ENCODE measurements around the gene AP5B1. TPM values are rescaled to one million over a fixed set of nuclear protein-coding genes. Genes with fewer than 3 reads are reported as not detected.
"Not testable (repeated sequence)": the region's sequence is repeated elsewhere in the genome, so short reads cannot be mapped to it uniquely, and the experiment has no call there.

Gene AP5B1
- total and polyA plus RNA-seq, 8 donors: 3.6 to 44.9 (median 12.4) TPM

DNA sequence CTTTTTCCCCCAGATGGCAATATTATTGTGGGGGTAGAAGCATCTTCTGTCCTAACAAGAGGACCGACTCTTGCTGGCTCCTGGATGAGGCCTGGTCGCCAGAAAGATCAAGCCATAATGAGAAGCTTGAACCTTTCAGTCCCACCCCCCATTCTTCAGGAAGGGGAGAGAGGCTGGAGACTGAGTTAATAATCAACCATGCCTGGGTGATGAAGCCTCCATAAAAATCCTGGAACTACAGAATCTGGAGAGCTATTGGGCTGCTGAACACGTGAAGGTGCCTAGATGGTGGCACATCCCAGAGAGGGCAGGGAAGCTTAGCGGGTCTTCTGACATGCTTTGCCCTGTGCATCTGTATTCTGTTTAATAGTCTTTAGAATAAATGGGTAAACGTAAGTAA is 16.3 kb downstream of the AP5B1 start:
- Histone ChIP-seq H3K4me3 (no peak overlapping the region), H3K4me1 (peaks cover 0 to 2% (median 1%) of the 10 kb centered on the region in 4 donors), H3K36me3 (no peaks in the 10 kb centered on the region), H3K27ac (no peak overlapping the region), H3K27me3 (peaks cover 0 to 5% (median 0%) of the 10 kb centered on the region in 3 donors), H3K9me3 (no peaks in the 10 kb centered on the region)
- TF ChIP-seq POLR2AphosphoS5 (IDR thresholded peaks at IDR 0.05) (no peak), POLR2A (IDR thresholded peaks at IDR 0.05) (no peak), EP300 (IDR thresholded peaks at IDR 0.05) (no peak)
- TF ChIP-seq, protein P1, sequence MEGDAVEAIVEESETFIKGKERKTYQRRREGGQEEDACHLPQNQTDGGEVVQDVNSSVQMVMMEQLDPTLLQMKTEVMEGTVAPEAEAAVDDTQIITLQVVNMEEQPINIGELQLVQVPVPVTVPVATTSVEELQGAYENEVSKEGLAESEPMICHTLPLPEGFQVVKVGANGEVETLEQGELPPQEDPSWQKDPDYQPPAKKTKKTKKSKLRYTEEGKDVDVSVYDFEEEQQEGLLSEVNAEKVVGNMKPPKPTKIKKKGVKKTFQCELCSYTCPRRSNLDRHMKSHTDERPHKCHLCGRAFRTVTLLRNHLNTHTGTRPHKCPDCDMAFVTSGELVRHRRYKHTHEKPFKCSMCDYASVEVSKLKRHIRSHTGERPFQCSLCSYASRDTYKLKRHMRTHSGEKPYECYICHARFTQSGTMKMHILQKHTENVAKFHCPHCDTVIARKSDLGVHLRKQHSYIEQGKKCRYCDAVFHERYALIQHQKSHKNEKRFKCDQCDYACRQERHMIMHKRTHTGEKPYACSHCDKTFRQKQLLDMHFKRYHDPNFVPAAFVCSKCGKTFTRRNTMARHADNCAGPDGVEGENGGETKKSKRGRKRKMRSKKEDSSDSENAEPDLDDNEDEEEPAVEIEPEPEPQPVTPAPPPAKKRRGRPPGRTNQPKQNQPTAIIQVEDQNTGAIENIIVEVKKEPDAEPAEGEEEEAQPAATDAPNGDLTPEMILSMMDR (IDR thresholded peaks at IDR 0.05): no peak
- peak in 1 of 2 donors; percentile 13 for DNase-seq
- 41 to 60% (median 51%) methylated on average over 5 of the region's 5 CpGs for WGBS, 5 donors
- intact Hi-C loops (cut with DNase I; ENCODE audit: low total_unique reads): no loop called here

DNA sequence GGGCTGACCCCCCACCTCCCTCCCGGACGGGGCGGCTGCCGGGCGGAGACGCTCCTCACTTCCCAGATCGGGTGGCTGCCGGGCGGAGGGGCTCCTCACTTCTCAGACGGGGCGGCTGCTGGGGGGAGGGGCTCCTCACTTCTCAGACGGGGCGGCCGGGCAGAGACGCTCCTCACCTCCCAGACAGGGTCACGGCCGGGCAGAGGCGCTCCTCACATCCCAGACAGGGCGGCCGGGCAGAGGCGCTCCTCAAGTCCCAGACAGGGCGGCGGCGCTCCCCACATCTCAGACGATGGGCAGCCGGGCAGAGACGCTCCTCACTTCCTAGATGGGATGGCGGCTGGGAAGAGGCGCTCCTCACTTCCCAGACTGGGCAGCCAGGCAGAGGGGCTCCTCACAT is 18.0 kb downstream of the AP5B1 start:
- WGBS, 5 donors: 90 to 95% (median 93%) methylated on average over 12 to 27 of the region's 29 CpGs
- intact Hi-C loops (cut with DNase I; ENCODE audit: low total_unique reads); H3K27ac ChIP-seq; H3K36me3 ChIP-seq; H3K27me3 ChIP-seq; DNase-seq; H3K4me1 ChIP-seq; H3K4me3 ChIP-seq; H3K9me3 ChIP-seq: not testable (repeated sequence)

DNA sequence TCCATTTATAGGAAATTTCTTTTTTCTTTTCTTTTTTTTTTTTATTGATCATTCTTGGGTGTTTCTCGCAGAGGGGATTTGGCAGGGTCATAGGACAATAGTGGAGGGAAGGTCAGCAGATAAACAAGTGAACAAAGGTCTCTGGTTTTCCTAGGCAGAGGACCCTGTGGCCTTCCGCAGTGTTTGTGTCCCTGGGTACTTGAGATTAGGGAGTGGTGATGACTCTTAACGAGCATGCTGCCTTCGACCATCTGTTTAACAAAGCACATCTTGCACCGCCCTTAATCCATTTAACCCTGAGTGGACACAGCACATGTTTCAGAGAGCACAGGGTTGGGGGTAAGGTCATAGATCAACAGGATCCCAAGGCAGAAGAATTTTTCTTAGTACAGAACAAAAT is 18.6 kb downstream of the AP5B1 start:
- H3K36me3 ChIP-seq; H3K4me3 ChIP-seq; DNase-seq; H3K4me1 ChIP-seq; H3K9me3 ChIP-seq; intact Hi-C loops (cut with DNase I; ENCODE audit: low total_unique reads); H3K27ac ChIP-seq: not testable (repeated sequence)
- WGBS, 5 donors: 58 to 68% (median 62%) methylated on average over 5 of the region's 5 CpGs
- peaks cover 0 to 12% (median 0%) of the 10 kb centered on the region in 3 donors for H3K27me3 ChIP-seq

DNA sequence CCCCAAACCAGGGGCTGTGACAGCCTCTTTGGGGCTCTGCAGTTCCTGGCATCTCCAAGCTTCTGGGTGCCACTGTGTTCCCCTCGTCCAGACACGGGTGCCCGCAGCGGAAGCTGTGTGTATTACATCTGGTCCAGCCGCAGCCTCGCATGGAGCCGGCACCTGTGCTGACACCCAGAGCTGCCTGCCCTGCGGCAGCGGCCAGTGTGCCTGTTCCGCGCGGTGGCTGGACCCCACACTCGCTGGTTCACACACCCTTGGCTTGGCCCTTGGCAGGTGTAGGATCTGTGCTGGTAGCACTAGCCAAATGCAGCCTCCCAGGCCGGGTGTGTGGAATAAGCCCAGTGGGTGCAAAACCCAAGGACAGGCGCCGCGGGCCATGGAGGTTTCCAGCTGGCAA is 35.7 kb downstream of the AP5B1 start:
- Histone ChIP-seq H3K9me3 (no peaks in the 10 kb centered on the region), H3K27ac (no peak overlapping the region), H3K27me3 (peaks cover 0 to 18% (median 0%) of the 10 kb centered on the region in 3 donors), H3K36me3 (no peaks in the 10 kb centered on the region), H3K4me1 (no peaks in the 10 kb centered on the region), H3K4me3 (no peak overlapping the region)
- intact Hi-C loops (cut with DNase I; ENCODE audit: low total_unique reads): no loop called here
- no peak for DNase-seq
- TF ChIP-seq POLR2AphosphoS5 (IDR thresholded peaks at IDR 0.05) (no peak), POLR2A (IDR thresholded peaks at IDR 0.05) (no peak), EP300 (IDR thresholded peaks at IDR 0.05) (no peak)
- TF ChIP-seq, protein P1 (IDR thresholded peaks at IDR 0.05): no peak
- 82 to 92% (median 92%) methylated on average over 7 to 17 of the region's 17 CpGs for WGBS, 5 donors

DNA sequence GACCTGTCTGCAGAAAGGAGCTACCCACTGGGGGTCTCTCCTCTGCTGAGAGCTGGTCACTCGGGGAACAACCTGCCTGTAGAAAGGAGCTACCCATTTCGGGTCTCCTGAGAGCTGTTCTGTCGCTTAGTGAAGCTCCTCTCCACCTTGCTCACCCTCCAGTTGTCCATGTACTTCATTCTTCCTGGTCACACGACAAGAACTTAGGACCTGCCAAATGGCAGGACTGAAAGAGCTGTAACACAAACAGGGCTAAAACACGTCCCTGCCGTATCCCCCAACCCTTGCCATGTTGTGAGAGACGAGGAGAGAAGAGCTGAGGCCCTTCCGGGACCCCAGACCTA is 36.1 kb downstream of the AP5B1 start:
- TF ChIP-seq POLR2AphosphoS5 (IDR thresholded peaks at IDR 0.05) (no peak), EP300 (IDR thresholded peaks at IDR 0.05) (no peak), POLR2A (IDR thresholded peaks at IDR 0.05) (no peak)
- TF ChIP-seq, protein P1 (IDR thresholded peaks at IDR 0.05): no peak
- DNase-seq: no peak
- Histone ChIP-seq H3K27ac (no peak overlapping the region), H3K4me3 (no peak overlapping the region), H3K9me3 (no peaks in the 10 kb centered on the region), H3K27me3 (peaks cover 0 to 16% (median 0%) of the 10 kb centered on the region in 3 donors), H3K4me1 (no peaks in the 10 kb centered on the region), H3K36me3 (no peaks in the 10 kb centered on the region)
- intact Hi-C loops (cut with DNase I; ENCODE audit: low total_unique reads): no loop called here
- 76 to 82% (median 80%) methylated on average over 8 of the region's 8 CpGs for WGBS, 5 donors
